NCI-H1092 (cell line): Measurements from ENCODE around the gene DUSP2.

Experiments
- DNase-seq: peaks from one replicate; lab custom pipeline; 2025; lab: John Stamatoyannopoulos, UW

The DUSP2 gene, protein sequence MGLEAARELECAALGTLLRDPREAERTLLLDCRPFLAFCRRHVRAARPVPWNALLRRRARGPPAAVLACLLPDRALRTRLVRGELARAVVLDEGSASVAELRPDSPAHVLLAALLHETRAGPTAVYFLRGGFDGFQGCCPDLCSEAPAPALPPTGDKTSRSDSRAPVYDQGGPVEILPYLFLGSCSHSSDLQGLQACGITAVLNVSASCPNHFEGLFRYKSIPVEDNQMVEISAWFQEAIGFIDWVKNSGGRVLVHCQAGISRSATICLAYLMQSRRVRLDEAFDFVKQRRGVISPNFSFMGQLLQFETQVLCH

DNA sequence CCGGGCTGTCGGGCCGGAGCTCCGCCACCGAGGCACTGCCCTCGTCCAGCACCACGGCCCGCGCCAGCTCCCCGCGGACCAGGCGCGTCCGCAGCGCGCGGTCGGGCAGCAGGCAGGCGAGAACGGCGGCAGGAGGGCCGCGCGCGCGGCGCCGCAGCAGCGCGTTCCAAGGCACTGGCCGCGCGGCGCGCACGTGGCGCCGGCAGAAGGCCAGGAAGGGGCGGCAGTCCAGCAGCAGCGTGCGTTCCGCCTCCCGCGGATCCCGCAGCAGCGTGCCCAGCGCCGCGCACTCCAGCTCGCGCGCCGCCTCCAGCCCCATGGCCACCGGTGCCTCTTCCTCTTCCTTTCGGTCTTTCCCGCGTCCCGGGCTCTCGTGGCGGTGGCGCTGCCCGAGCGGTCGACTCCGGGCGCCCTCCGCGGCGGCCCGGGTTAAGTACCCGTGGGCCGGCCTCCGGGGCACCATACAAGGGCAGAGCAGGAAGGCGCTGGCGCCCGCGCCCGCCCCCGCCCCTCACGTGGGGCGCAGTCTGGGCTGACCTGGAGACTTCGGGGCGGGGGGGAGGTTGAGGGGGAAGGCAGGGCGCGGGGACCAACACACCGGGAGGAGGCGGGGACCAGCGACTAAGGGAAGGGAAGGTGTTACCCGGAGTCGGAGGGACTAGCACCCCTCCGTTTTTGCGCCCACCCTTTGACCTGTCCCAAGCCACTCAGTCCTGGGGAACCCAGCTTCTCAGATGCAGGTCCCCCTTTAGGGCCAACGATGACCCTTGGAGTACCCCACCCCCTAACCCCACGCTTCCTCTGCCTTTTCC lies at the start of gene DUSP2:
Gene DUSP2, minus strand, starts transcription at position 405 of the 812 bp plus-strand sequence. Its CDS starts 86 bp downstream, at position 319.
- peak; percentile 28 for DNase-seq

DNA sequence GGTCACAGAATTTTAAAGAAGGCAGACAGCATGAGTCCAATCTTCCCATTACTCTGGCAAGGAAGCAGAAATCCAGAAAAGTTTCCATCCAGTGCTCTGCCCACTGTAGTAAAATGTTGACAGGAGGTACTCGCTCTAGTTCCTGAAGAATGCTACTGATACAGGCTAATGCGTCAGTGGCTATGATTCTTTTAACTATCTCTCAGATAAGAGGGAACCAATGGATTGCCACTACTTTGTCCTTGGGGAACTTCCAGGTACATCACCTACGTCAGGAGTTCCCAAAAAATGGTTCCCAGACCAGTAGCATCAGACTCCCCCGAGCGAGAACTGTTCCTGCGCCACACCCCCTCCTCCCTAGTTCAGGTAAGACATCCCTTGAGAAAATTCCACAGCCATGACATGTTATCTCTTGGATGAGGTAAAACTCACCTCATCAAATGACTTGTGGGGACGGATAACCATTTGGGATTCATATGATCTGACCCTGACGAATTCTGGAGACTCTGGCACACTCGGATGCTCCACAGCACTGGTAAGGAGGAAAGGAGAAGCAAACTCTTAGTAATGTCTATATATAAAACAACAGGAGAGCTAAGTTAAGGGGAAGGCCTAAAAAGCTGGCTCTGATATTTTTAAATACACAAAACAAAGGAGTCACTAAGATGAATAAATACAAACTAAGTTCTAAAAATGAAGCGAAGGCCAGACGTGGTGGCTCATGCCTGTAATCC lies 46.9 kb upstream of the DUSP2 start:
- DNase-seq: no peak

DNA sequence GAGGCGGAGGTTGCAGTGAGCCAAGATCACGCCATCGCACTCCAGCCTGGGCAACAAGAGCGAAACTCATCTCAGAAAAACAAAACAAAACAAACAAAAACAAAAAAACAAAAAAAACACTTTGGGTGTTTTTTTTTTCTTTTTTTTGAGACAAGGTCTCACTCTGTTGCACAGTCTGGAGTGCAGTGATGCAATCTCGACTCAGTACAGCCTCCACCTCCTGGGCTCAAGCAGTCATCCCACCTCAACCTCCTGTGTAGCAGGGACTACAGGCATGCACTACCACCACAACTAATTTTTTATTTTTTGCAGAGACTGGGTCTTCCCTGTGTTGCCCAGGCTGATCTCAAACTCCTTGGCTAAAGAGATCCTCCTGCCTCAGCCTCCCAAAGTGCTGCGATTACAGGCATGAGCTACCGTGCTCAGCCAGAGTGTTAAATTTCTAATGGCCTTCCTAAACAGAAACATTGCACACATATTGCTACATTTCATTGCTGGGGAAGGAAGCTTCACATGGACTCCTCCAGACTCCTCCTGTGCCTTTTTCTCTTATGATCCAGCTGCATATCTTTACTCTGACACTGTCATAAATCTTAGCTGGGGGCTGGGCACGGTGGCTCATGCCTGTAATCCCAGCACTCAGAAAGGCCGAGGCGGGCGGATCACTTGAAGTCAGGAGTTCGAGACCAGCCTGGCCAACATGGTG lies 43.7 kb upstream of the DUSP2 start:
- DNase-seq: no peak

DNA sequence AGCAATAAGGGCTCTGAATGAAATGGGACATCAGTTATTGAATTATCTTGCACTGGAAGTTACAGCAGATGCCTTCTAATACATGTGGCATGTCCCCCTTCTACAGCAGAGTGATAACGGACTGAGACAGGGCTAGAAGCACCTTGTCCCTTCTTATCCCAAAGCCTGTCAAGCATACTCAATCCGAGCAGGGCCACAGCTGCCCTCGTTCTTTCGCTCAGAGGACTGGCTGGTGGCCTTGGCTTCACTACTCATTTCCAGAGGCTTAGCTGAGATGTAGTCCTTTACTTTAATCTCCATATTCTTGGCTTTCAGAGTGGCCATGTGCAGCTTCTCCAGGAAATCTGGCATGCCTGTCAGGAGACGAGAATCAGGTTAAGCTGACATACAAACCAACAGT lies 41.3 kb upstream of the DUSP2 start:
- no peak for DNase-seq

DNA sequence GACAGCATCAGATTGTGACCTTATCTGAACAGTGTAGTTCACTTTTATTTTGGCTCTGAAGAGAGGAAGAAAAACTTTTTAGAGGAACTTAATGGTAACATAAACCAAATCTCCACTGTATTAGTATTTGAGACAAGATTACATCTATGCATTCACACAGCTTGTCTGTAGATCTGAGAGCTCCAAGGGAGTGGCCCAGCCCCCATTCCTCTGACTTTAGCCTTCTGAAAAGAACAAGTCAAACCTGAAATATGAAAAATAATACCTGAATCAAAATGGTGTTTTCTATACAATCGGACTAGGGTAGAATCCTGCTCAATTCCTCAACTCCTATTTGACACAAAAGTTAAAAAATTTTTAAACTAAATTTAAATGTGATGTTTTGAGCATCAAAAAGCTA lies 40.3 kb upstream of the DUSP2 start:
- no peak for DNase-seq

DNA sequence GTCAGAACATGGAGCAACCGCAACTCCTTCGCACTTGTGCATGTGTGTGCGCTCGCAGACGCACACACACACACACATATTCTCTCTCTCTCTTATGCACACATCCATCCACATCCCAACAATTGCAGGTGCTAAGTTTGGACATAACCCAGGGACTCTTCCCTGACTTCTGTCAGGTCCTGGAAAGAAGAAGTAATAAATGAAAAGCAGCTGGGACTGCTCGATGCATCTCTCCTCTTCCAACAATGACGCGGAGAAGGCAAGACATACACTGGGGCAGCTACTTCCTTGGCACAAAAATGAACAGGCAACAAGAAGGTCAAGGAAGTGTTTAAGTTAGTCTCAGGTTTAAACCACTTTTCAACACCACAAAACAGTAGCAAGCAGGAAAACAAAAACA lies 39.7 kb upstream of the DUSP2 start:
- no peak for DNase-seq

DNA sequence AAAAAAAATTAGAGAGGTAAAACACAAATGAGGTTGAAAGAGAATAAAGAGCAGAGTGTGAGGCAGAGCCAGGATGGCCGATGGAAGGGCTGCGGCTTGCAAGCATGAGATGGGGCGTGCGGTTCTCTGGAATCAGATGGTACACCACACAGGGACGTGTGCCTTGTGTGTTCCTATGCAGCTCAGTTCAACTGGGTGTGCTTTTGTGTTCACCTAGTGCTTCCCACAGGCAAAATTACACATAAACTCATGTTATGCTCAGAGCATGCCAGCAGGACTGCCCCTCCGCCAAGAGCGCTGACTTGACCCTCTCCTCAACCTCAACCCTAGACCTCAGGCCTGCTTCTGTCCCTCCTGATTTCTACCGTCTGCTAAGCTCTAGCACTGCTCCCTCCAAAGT lies 38.9 kb upstream of the DUSP2 start:
- no peak for DNase-seq

DNA sequence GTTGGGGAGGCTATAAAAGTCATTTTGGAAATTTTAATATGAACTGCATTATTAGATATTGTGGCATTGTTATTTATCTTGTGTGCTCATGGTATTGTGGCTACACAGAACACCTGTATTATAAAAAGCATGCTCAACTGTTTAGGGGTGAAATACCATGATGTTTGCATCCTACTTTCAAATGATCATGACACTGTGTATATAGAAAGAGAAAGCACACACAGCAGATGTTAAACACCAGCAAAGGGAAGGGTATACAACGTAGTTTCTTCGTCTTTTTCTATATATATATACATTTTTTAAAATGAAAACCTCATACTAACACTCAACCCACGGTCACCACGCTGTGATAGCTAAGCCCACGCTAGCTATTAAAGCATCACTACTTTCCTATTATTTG lies 36.3 kb upstream of the DUSP2 start:
- DNase-seq: no peak

DNA sequence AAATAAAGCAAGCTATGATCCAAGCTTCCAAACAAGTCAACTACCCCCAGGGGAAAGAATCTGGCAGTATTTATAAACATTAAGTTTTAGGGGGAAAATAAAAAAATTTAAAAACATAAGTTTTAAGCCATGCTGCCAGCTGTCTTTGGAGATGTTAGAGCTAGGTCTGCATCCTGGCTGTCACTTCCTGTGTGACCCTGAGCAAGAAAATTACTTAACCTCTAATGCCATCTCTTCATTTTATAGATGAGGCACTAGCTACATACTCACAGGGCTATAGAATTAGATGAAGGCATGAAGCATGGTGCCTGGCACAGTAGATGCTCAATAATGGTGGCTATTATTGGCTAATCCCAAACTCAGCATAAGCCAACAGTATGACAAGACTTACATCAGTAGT lies 35.3 kb upstream of the DUSP2 start:
- no peak for DNase-seq

DNA sequence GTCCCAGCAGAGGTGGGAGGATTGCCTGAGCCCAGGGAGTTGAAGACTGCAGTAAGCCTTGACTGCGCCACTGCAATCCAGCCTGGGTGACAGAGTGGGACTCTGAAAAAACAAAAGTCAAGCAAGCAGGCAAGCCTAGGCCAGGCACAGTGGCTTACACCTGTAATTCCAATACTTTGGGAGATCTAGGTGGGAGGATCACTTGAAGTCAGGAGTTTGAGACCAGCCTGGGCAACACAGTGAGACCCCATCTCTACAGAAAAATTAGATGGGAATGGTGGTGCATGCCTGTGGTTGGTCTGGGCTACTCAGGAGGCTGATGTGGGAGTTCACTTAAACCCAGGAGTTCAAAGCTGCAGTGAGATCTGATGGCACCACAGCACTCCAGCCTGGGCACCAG lies 34.8 kb upstream of the DUSP2 start:
- no peak for DNase-seq

DNA sequence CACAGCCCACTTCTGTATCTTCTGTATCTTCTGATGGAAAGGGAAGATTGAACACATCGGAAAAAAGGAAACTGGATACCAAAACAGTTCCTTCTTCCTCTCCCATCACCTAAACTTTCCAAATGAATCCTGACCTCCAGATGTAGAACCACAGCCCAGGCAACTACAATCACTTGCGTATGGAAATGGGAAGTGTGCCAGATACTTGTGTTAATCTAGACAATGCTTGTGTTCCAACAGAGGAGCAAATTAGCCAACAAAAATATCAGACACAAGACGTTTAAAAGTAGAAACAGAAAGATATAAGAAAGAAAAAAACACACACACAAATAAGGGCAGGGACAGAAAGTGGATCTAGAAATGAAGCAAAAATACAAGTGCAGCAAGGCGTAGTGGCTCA lies 31.4 kb upstream of the DUSP2 start:
- no peak for DNase-seq

DNA sequence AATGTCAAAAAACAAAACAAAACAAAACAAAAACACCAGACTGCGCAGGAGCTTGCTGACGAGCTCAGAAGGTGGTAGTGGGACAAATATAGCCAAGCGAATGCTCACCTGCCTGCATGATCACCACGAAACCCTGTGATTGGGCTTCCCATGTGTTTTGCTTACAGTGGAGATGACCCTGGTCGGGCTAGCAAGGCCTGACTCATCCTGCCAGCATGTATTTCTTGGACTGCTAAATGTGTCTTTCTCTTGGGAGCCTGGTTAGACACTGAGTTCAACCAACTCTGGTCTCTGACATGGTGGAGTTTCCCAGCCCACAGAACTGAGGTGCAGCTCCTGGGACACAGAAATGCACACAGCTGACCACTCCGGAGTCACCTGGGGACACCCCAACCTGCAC lies 30.7 kb upstream of the DUSP2 start:
- no peak for DNase-seq

DNA sequence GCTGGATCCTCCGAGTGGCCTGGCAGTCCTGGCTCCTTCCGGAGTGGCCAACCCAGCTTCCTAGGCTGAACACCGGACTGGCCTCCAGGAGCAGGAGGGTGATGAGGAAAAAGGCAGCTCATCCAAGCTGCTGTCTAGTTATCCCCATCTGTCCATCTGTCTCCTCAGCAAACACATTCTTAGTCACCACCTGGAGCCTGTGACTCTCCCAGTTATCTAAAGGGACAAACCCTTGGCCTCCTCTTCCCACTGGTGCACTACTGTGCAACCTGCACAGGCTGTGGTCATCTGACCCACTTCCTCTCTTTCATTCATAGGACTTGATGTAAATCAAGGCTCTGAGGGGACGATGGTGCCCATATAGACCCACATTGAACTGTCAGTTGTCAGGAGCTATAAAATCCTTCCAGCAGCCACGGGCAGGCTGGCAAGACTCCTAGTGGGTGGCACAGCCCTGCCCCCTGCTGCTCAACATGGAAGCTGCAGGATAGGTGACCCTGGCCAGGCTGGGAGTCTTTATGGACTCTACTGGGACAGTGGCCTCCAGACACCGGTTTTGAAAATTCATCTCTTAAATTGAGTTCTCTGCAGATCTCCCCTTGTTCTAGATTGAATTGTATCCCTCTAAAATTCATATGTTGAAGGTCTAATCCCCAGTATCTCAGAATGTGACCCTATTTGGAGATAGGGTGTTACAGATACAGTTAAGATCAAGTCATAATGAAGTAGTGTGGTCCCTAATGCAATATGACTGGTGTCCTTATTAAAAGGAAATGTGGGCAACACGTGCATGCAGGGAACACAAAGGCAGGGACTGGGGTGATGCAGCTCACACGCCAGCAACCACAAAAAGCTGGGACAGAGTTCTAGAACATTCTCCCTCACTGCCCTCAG lies 29.3 kb upstream of the DUSP2 start:
- peak; percentile 23 for DNase-seq

DNA sequence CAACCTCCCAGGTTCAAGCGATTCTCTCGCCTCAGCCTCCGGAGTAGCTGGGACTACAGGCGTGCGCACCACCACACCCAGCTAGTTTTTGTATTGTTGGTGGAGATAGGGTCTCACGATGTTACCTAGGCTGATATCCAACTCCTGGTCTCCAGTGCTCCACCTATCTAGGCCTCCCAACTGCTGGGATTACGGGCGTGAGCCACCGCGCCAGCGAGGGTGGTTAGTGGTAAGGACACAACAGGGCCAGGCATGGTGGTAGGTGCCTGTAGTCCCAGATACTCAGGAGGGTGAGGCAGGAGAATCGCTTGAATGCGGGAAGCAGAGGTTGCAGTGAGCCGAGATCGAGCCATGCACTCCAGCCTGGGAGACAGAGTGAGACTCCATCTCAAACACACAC lies 26.6 kb upstream of the DUSP2 start:
- no peak for DNase-seq

DNA sequence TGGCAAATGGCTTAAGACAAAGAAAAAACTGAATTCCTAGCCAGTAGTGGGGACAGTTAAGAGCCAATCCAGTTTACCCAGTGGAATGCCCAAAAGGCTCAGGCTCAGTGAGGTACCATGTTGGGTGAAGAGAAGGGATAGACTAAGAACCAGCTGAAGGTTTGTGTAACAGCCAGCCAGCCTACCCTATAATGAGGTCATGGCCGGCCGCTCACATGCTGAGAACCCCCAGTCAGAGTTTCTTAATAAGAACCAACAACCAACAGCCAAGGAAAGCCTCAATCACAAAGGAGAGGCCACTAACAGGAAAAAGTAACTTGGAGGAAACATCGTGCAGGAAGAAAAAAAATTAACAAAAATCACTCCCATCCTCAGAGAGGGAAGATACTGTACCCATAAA lies 25.4 kb upstream of the DUSP2 start:
- no peak for DNase-seq

DNA sequence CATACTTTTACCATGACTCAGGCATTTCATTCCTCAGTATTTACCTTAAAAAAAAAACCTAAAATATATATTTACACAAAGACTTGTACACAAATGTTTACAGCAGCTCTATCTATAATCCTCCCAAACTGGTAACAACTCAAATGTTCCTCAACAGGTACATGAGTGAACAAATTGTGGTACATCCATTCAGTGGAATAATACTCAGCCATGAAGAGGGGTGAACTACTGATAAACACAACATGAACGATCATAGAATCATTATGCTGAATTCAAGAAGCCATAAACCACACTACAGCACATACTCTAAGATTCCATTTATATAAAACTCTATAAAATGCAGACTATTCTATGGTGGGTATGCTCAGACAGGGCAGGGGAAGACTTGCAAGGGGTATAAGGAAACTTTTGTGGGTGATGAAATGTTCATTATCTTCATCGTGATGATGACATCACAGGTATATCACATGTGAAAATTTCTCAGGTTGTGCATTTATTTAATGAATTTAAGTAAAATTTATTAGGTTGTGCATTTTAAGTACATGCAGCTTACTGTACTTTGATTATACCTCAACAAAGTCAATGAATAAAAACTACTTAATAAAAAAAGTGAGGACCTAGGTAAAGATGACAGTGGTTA lies 24.7 kb upstream of the DUSP2 start:
- no peak for DNase-seq

DNA sequence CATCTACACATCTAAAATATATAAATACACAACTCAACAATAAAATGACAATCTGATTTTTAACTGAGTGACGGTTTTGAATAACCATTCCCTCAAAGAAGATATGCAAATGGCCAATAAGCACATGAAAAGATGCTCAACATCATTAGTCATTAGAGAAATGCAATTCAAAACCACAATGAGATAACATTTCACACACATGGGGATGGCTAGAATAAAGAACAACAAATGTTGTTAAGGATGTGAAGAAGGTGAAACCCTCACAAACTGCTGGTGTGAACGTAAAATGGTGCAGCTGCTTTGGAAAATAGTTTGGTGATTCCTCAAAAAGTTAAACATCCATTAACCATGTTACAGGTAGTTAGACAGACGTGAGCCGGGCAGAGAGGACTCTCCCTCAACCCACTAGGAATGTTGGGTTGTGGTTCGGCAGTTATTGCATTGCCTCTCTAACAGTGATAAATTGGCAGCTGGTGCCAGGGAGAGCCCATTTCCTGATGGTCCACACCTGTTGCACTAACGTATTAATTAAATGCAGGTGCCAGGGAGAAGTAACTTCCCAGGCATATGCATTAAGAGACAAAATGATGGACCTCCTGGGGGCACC lies 22.3 kb upstream of the DUSP2 start:
- DNase-seq: no peak

DNA sequence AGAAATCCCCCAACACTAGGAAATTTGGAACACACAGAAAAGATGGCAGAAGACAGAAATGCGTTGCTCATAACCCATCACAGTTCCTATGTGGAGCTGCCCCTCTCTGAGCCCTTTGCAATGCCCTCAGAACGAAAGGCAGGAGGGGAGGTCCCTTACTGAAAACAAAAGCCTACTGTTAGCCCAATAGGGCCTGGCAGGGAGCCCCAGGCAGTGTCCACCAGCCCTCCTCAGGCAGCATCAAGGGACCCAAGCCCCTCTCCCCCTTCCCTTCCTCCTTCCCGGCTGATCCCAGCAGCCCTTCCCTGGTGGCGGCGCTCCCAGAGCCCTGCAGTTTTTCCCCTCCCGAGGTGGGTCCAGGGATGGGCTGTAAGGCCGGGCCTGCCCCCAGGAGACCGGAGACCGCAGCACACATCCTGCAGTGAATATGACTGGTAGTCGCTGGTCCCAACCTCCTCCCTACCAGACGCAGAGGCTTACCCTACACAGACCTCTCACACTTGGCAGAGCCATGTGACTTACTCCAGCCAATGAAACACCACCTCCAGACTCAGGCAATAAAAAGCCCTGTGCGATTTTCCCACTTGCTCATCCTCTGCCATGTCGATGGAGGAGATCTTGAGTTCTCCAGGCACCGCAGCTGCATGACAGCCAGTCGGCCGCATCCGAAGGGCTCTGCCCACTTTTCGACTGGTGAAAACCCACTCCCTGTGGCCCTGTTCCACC lies 19.4 kb upstream of the DUSP2 start:
- DNase-seq: no peak

DNA sequence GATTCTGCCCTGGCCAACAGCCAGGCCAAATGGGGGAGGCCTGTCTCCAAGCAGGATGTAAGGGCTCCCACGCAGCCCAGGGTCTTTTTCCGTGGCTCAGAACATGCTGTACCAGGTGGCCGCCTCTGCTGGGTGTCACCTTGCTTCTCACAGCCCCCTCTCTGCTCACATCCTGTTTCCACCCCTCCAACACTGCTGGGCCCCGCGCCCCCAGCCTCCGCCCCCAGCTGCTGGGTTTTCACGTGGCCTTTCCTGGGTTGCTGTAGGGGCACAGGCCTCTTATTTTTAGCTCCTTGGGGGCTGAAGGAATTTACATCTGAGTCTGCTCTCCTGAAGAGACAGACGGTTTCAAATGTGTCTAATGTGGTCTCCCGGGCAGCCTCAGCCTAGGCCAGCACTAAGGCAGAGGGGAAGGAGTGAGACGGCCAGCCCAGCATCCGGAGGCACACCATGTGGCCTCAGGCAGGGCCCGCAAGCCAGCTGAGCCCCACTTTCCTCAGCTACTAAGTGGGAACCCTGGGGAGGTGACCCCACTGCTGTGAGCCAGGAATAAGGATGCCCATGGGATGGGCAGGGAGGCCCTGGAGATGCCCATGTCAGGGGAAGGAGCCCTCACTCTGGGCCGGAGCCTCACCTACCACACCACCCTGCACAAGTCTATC lies 18.7 kb upstream of the DUSP2 start:
- DNase-seq: no peak
